ENCODE data around the gene WDR64.
"Not testable (repeated sequence)": the region's sequence is repeated elsewhere in the genome, so short reads cannot be mapped to it uniquely, and the experiment has no call there.

Gene WDR64

DNA sequence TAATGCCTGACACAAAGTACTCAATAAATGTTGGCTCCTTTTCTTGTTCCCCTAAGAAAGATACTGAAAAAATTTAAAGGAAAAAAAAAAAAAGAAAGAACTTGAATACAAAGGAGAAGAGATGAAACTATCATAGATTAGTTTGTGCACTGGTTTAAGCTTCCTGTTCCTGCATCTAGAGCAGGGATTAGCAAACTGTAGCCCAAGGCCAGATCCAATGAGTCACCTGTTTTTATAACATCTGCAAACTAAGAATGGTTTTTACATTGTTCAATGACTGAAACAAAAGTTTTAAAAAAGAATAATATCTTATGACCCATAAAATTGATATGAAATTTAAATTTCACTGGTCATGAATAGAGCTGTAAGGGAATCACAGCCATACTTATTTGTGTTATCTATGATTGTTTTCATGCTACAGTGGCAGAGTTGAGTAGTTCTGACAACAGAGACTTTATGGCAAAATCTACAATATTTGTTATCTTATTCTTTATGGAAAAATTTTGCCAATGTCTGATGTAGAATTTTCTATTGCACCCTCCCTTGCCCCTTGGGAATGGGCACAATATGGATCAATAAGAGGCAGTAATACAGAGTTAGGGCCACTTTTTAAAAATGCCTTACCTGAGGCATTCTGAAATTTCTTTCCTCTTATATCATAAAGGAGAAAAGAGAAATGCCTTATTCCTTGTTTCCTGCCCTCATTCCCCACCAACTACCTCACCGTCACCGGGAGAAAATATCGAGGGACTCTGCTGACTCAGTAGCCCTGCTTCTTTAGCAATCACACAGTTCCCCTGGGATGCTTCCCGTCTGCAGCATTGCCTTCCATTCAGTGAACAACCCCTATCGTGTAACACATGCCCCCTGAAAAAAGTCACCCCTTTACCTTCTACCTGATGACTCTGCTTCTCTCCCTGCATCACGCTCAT lies 50.6 kb downstream of the WDR64 start:
- DNase-seq: no peak

DNA sequence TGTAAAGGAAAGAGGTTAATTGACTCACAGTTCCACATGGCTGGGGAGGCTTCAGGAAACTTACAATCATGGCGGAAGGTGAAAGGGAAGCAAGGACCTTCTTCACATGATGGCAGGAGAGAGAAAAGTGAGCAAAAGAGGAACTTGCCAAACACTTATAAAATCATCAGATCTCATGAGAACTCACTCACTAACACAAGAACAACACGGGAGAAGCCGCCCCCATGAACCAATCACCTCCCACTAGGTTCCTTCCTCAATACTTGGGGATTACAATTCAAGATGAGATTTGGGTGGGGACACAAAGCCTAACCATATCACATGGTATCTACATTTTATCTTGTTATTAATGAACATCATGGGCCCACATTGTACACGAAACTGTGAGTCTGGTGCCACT lies 51.7 kb downstream of the WDR64 start:
- not testable (repeated sequence) for DNase-seq

DNA sequence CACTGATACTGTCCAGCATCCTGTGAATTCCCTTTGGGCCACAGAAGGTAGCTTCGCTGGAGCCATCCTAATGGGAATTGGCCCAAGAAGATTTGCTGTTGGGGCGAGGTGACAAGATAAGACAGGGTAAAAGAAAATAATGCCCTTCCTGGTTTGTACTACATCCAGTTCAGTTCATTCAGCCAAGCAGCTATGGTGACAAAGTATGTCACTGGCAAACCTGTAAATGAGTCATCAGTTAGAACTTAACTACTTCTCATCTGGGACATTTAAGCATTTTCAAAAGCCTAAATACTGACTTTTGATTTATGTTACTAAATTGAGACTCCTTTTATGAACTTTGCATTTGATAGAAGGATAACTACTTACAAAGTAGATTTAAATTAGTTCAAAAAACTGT lies 54.2 kb downstream of the WDR64 start:
- no peak for DNase-seq

DNA sequence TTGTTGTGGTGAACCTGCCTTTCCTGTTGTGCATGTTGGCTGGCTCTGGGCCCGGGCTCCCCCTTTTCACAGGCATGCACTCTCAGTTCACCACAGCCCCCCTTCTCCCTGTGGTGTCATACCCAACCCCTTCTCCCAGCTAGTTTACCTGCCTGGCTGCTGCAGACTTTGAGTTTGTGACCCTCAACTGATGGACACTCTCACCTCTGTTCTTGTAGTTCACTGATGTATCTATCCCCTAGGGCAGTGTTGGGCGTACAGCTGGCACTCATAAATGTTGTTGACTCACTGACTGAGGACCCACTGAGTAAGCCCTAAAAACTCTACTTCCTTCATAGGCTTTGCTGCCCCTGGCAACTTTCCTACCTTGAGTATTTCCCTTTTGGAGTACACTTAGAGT lies 54.9 kb downstream of the WDR64 start:
- DNase-seq: no peak

DNA sequence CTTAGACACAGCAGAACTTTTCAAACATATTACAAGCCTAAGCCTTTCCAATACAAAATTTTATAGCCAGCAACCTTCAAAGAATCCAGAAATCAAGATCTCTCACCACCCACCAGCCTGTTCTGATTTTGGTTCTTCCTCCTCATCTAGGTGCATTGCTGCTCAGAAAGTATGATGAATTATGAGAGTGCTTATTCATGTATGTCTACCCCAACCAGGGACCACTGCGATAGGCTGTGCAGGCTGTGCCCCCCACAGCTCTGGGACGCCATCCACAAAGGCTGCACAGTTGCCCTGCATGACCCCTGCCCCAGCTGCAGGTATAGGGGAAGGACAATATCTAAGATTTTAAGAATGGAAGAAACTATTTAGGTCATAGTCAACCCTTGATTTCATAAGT lies 55.4 kb downstream of the WDR64 start:
- DNase-seq: no peak

DNA sequence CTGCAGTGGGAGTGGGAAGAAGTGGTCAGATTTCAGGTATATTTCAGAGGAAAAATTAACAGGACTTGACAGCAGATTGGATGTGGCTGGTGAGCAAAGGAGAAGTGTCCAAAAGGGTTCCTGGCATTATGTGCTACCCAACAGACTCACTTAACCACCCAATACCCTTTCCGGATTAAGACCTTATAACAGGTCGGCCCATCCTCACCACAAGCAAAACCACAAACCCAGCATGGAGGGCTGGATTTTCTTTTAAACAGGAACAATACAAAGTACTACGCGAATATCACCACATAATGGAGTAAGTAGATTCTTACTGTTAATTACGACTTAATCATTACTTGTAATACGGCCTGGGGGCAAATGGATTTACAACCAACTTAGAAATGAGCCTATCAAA lies 59.2 kb downstream of the WDR64 start:
- DNase-seq: no peak

DNA sequence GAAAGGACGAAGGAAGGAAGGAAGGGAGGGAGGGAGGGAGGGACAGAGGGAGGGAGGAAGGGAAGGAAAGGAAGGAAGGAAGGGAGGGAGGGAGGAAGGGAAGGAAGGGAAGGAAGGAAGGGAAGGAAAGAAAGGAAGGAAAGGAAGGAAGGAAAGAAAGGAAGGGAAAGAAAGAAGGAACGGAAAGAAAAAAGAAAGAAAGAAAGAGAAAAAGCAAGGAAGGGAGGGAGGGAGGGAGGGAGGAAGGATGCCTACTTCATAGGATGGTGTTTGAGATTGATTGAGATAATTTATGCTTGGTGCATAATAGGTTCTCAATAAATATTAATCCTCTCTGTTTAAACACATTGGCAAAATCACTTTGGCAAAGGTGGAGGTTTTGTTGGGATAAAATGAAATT lies 61.2 kb downstream of the WDR64 start:
- DNase-seq: no peak

DNA sequence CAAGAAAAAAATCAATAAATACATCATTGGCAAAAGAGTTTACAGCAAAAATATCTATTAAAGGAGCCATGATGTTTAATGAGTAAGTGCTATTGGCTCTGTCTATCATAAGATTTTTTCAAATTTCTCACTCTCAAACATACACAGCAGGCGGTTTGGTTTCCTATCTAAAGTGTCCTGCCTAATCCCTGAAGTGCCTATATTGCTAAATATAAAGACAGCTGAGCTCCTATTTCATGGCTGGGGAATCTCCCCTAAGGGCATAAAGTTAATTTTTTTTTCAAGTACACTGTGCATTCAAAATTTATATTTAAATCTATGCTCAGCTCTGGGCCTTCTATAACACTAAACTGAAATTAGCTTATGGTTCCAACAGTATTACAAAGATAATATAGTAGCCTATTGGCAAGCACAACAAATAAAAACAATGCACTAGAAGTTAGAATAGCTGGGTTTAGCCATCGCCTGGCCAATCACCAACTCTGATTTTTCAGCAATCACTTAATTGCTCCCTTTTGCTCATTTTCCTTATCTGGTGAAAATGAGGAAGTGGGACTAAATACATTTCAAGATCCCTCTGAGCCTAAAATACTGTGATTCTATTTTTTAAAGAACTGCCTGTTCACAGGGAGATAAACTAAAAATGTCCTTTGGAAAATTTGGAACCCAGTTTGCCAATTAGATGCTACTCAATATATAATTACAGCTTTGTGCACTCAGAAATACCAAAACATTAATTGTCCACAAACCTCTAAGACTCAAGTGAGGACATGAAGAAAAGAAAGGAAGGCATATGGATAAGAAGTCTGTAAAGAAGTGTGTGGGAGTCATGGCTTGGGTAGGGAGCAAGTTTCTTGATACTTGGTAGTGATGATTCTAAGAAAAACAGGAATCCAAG lies 62.5 kb downstream of the WDR64 start:
- no peak for DNase-seq

DNA sequence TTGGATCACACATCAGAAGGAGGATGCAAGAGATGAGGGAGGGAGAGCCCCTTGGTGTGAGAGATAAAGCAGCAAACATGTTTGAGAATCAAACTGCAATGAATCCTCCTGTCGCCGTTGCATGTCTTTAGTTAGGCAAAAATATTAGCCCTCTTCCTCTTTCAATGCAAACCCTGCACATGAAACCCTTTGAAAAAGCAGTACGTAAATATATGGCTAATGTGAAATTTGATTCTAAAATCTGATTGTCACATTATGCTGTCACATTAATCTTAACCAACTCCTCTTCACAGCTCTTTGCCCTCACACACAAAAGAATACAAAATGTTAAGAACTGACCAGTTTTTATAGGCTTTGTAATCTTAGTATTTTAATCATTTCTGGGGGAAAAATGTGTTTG lies 63.4 kb downstream of the WDR64 start:
- DNase-seq: no peak

DNA sequence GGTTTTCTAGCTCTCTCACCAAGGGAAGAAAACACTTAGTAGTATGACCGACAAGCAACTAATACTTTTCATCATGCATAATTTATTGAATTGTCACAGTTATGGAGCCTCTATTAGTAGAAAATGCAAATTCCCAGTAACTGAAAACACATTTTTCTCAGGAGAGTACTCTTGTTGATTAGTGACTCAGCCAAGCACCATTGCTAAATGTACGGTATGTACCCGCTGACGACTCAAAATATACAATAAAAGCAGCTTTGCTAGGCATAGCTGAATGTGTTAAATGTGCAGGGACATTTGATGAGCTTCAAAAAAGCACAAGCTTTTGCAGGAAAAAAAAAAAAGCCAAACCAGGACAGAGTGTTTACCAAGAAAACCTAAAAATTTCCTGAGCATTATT lies 63.9 kb downstream of the WDR64 start:
- no peak for DNase-seq

DNA sequence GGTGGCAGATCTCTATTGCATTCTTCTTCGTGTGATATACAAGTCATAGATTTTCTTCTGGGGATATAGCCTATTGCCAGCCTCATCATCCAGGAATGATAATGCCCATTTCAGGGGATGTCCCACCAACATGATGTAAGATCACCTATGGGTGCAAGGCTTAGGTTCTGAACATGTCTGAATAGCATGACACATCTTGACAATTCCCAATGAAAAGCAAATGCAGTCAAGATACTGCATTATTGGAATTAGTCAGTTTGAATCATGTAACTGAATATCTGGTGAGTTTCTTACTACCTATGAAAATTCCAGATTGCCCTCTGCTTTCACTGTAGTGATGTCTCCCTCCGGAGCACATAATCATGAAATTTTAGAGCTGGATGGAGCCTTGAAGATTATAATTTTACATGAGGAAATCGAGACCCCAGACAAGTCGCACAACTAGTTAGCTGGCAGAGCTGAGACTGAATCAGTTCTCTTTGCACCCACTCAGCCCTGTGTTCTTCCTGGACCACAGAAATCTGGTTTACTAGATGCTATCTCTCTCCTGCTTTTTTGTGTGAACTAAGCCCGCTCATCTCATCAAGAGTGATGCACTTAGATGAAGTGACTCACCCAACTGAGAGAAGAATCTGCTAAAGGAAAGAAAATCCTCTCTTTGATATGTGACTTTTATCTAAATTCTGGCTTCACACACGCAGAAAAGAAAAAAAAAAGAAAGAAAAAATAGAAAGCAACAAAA lies 65.0 kb downstream of the WDR64 start:
- no peak for DNase-seq

DNA sequence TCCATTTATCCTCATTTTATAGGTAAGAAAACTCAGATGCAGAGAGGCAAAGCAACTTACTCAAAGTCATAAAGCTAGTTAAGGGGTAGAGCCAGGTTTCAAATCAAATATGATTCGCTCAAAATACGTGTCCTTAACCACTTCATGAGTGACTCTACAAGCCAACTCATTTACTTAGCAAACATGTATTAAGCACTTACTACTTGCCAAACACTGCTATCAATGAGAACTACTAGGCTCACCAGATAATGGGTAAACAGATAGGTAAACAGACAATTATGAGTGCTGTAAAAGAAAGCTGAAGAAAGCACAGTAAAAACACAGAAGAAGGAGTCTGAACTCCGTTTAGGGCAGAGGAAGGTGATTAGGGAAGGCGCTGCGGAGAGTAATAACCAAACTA lies 65.9 kb downstream of the WDR64 start:
- no peak for DNase-seq

DNA sequence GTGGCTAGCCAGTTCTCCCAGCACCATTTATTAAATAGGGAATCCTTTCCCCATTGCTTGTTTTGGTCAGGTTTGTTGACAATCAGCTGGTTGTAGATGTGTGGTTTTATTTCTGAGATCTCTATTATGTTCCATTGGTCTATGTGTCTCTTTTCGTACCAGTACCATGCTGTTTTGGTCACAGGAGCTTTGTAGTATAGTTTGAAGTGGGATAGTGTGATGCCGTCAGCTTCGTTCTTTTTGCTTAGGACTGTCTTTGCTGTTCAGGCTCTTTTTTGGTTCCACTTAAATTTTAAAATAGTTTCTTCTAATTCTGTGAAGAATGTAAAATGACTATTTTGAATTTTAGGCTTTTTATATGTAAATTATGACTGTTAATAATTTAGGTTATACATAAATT lies 68.9 kb downstream of the WDR64 start:
- no peak for DNase-seq

DNA sequence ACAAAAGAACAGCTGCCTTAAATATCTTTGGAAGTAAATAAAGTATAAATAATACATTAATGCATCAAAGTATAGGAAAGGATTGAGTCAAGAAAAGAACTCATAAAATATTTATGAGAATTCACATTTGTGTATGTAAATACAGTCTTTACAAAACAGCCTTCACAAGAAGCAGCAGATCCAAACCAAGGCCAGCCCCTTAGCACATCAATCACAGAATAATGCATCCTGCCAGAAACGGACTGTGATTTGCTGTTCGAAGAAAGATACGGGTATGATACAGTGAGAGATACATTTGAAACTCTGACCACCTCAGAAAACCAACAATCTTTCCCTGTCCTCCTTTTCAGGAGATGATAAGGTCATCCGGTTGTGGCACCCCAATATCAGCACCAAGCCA lies 70.9 kb downstream of the WDR64 start:
- DNase-seq: no peak

DNA sequence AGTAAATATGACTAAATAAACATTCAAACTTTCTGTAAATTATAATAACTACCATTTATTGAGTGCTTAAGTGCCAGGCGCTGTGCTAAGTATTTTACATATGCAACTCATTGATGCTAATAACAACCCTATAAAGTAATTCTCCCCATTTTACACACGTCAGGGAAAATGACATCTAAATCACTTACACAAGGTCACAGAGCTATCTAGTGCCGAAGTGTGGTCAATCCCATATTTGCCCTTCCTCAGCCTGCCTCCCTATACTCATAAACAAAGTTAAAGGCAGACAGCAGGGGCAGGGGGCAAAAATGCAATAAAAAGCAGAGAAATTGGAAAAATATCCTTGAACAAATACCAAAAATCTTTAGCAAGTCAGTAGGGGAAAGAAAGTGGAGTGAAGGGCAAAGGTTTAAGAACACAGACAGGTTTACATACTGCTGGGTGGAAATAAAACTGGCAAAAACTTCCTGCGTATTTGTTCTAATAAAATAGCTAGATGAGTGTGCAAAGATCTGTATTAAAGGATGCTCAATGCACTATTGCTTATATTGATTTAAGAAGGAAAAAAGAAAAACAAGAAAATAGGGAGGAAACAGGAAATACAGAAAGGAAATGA lies 72.8 kb downstream of the WDR64 start:
- no peak for DNase-seq

DNA sequence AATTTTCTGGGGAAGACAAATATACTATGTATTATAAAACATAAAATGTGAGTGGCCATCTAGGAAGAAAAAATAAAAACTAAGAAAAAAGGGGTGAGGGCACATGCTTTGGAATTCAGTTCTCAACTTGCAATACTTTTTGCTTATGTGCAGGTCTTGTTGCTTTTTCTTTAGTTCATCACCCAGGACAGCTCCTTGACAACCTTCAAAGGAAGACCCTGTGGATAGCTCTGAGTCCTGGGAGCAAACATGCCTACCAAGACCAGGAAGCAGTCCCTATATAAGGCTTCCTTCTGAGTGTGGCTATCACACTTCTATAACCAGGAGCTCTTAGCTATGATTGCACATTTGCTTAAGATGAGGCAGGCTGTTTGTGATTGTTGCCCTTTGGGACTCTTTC lies 78.0 kb downstream of the WDR64 start:
- no peak for DNase-seq

DNA sequence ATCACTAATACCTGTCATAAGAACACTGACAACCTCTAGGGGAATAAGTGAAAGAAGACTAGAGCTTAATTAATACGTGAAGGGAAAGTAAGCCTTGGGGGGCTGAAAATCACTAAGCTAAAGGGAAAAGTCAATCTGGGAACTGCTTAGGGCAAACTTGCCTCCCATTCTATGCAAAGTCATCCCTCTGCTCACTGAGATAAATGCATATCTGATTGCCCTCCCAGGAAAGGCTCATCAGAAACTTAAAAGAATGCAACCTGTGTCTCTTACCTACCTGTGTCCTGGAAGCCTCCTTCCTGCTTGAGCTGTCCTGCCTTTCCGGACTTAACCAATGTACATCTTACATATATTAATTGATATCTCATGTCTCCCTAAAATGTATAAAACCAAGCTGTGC lies 81.8 kb downstream of the WDR64 start:
- no peak for DNase-seq

DNA sequence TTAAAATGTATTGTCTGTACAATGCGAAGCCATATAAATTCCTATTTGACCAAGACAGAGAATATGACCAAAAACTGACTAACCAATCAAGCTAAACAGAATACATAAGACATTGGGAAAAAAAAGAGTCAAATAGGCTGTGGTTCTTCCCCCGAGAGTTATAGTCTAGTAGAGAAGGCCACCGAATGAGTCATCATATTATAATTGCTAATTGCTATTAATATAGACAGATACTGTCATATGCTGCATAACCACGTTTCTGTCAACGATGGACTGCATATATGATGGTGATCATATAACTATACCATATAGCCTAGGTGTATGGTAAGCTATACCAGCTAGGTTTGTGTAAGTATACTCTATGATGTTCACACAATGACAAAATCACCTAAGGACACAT lies 82.5 kb downstream of the WDR64 start:
- DNase-seq: no peak

DNA sequence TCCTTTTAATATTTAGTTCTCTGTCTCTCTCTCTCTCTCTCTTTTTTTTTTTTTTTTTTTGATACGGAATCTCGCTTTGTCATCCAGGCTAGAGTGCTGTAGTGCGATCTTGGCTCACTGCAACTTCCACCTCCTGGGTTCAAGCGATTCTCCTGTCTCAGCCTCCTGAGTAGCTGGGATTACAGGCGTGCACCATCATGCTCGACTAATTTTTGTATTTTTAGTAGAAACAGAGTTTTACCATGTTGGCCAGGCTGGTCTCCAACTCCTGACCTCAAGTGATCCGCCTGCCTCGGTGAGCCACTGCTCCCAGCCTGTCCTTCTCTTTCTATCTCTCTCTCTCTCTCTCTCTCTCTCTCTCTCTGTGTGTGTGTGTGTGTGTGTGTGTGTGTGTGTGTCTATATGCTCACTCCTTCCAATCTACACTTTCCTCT lies 83.4 kb downstream of the WDR64 start:
- not testable (repeated sequence) for DNase-seq

DNA sequence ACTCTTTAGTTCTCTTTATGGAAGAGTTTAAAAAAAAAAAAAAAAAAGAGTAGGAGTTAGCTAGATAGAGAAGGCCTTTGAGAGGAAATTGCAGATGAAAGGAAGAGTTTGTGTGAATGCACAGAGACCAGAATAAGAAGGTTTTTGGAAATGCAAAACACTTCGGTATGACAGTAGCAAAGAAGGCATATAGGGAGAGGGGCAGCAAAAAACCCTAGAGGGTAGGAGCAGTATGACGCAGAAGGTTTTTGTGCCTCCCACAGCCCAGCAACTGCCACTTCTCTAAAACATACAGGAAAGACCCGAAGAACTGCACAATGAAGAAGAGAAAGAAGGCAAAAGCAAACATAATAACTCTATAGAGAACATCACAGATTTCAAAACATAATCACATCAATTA lies 84.3 kb downstream of the WDR64 start:
- no peak for DNase-seq

DNA sequence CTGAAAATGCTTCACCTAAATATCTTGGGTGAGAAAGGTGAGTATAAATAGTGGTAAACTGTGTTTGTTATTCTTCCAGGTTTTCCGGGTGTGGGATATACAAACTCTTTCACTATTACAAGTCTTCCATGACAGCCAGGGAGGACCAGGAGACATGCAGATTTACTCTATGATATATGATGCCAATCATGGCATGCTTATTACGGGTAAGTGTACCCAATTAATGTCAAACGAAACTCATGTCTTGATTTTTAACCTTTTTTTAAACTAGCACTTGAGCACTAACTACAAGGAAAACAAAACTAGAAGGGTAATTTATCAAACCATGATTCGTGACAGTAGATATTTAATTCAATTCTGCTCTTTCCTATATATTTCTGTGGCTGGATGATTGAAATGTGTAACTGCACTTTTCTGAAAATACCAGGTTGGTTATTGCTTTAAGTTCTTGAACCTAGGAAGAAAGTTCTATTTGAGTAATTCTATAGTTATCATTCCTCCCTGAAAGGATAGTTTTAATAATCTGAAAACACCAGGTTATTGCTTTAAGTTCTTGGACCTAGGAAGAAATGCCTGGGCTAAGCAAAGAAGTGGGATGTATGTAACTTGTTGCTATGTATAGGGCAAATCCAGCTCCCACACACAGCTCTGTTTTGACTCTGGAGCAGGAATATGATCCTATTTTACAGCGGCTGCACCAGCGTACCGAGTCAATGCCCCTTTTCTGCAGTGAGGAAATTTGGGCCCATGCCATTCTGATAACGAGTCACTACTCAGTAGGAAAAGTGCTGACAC lies 86.4 kb downstream of the WDR64 start:
- no peak for DNase-seq

DNA sequence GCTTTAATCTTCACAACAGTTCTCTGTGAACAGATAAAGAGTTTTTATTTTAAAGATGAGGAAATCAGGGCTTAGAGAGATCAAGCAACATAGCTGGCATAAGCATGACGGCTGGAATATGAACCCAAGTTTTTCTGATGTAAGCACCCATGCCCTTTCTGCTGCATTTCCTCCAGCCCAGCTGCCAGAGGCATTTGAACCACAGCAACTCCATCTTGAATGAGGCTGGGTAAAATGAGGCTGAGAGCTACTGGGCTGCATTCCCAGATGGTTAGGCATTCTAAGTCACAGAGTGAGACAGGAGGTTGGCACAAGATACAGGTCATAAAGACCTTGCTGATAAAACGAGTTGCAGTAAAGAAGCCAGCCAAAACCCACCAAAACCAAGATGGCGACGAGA lies 90.0 kb downstream of the WDR64 start:
- no peak for DNase-seq

All from GOT3 (cell line).